Measurements from ENCODE around the gene TMEM176A.

The TMEM176A gene

DNA sequence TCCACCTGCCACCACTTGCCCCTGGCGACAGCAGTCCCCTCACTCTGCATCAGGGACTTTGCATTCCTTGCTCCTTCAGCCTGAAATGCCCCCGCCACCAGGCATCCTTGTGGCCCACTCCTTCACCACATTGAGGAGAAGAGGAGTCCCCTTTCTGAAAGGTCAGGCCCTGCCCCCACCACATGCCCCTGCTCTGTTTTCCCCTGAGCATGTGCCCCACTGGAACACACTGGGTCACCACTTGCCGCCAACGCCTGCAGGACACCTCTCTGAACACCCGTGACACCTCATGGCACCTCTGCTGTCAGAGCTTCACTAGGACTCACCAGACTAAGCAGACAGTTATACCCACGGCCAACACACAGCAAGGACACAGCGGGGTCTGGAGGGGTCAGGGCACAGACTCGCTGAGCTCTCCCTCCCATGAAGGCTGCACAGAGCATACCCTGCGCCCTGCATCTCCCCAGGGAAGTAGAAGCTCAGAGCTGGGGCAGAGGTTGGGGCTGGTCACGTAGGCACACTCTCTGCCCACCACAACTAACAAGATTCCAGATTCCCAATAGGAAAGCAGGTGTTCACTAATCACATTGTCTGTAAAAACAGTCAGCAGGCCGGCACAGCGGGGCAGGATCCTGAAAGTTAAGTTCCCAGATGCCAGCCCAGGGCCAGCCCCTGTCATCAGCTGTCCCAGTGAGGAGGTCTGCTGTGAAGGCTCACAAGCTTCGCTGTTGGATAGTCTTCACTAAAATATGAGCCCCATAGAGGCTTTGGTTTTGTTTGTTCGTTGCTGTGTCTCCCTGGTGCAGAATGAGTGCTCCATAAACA lies 45.9 kb downstream of the TMEM176A start:
- no peak for DNase-seq (ENCODE audit: low read depth, low spot score)
- H3K4me3 ChIP-seq, result no peak overlapping the region
- no peaks in the 10 kb centered on the region for H3K9me3 ChIP-seq (ENCODE audit: low read depth, low read length)
- H3K36me3 ChIP-seq (ENCODE audit: insufficient read depth, low read length), result no peaks in the 10 kb centered on the region
- H3K9ac ChIP-seq (ENCODE audit: insufficient read length), result no peak overlapping the region
- no peak overlapping the region for H3K27ac ChIP-seq
- TF ChIP-seq EZH2 (IDR thresholded peaks at IDR 0.05) (no peak), FOXP2 (optimal IDR thresholded peaks at IDR 0.05; ENCODE audit: control extremely low read depth, extremely low read length, insufficient read depth) (no peak), POLR2AphosphoS5 (IDR thresholded peaks at IDR 0.05; ENCODE audit: borderline replicate concordance, low read depth, low read length) (no peak)

DNA sequence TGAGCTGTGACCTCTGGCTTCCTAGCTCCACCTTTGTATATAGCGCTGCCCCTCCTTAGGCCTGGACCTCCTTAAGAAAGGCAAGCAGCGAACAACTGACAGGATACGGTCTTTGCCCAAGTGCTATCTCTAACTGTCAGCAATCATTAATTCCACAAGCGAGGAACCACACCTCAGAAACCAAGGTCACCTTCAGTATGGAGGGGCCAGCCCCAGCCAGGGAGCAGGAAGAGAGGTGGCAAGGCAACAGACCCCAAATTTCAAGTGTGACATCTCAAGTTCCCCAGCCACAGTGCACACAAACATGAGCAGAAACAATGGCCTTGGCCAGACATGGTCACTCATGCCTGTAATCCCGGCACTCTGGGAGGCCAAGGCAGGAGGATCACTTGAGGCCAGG lies 47.0 kb downstream of the TMEM176A start:
- Histone ChIP-seq H3K27ac (no peak overlapping the region), H3K36me3 (ENCODE audit: insufficient read depth, low read length) (no peaks in the 10 kb centered on the region), H3K9me3 (ENCODE audit: low read depth, low read length) (no peaks in the 10 kb centered on the region), H3K9ac (ENCODE audit: insufficient read length) (no peak overlapping the region), H3K4me3 (no peak overlapping the region)
- TF ChIP-seq POLR2AphosphoS5 (IDR thresholded peaks at IDR 0.05; ENCODE audit: borderline replicate concordance, low read depth, low read length), result no peak
- no peak for TF ChIP-seq EZH2 (IDR thresholded peaks at IDR 0.05)
- no peak for TF ChIP-seq FOXP2 (optimal IDR thresholded peaks at IDR 0.05; ENCODE audit: control extremely low read depth, extremely low read length, insufficient read depth)
- no peak for DNase-seq (ENCODE audit: low read depth, low spot score)

GRCh38 chr7:150848111-150848510 lies 47.5 kb downstream of the TMEM176A start:
- no peak for DNase-seq (ENCODE audit: low read depth, low spot score)
- TF ChIP-seq FOXP2 (optimal IDR thresholded peaks at IDR 0.05; ENCODE audit: control extremely low read depth, extremely low read length, insufficient read depth), result no peak
- no peak for TF ChIP-seq EZH2 (IDR thresholded peaks at IDR 0.05)
- no peak for TF ChIP-seq POLR2AphosphoS5 (IDR thresholded peaks at IDR 0.05; ENCODE audit: borderline replicate concordance, low read depth, low read length)

GRCh38 chr7:150848561-150849115 lies 48.1 kb downstream of the TMEM176A start:
- DNase-seq (ENCODE audit: low read depth, low spot score), result no peak
- Histone ChIP-seq H3K9ac (ENCODE audit: insufficient read length) (no peak overlapping the region), H3K36me3 (ENCODE audit: insufficient read depth, low read length) (no peaks in the 10 kb centered on the region), H3K27ac (no peak overlapping the region), H3K4me3 (no peak overlapping the region), H3K9me3 (ENCODE audit: low read depth, low read length) (no peaks in the 10 kb centered on the region)
- TF ChIP-seq POLR2AphosphoS5 (IDR thresholded peaks at IDR 0.05; ENCODE audit: borderline replicate concordance, low read depth, low read length) (no peak), FOXP2 (optimal IDR thresholded peaks at IDR 0.05; ENCODE audit: control extremely low read depth, extremely low read length, insufficient read depth) (no peak), EZH2 (IDR thresholded peaks at IDR 0.05) (no peak)

More at GRCh38 chr7:150848111-150848510, 47.5 kb downstream of the TMEM176A start:
- no peak overlapping the region for H3K4me3 ChIP-seq
- no peak overlapping the region for H3K9ac ChIP-seq (ENCODE audit: insufficient read length)
- no peak overlapping the region for H3K27ac ChIP-seq
- H3K9me3 ChIP-seq (ENCODE audit: low read depth, low read length), result no peaks in the 10 kb centered on the region
- H3K36me3 ChIP-seq (ENCODE audit: insufficient read depth, low read length), result no peaks in the 10 kb centered on the region

GRCh38 chr7:150849204-150849775 lies 48.7 kb downstream of the TMEM176A start:
- TF ChIP-seq POLR2AphosphoS5 (IDR thresholded peaks at IDR 0.05; ENCODE audit: borderline replicate concordance, low read depth, low read length) (no peak), EZH2 (IDR thresholded peaks at IDR 0.05) (no peak), FOXP2 (optimal IDR thresholded peaks at IDR 0.05; ENCODE audit: control extremely low read depth, extremely low read length, insufficient read depth) (no peak)
- no peak overlapping the region for H3K27ac ChIP-seq
- DNase-seq (ENCODE audit: low read depth, low spot score), result no peak
- no peaks in the 10 kb centered on the region for H3K36me3 ChIP-seq (ENCODE audit: insufficient read depth, low read length)
- no peak overlapping the region for H3K4me3 ChIP-seq
- H3K9me3 ChIP-seq (ENCODE audit: low read depth, low read length), result no peaks in the 10 kb centered on the region
- H3K9ac ChIP-seq (ENCODE audit: insufficient read length), result no peak overlapping the region

GRCh38 chr7:150850273-150850672 lies 49.7 kb downstream of the TMEM176A start:
- Histone ChIP-seq H3K27ac (no peak overlapping the region), H3K9ac (ENCODE audit: insufficient read length) (no peak overlapping the region), H3K9me3 (ENCODE audit: low read depth, low read length) (no peaks in the 10 kb centered on the region), H3K4me3 (no peak overlapping the region), H3K36me3 (ENCODE audit: insufficient read depth, low read length) (no peaks in the 10 kb centered on the region)
- TF ChIP-seq FOXP2 (optimal IDR thresholded peaks at IDR 0.05; ENCODE audit: control extremely low read depth, extremely low read length, insufficient read depth) (no peak), POLR2AphosphoS5 (IDR thresholded peaks at IDR 0.05; ENCODE audit: borderline replicate concordance, low read depth, low read length) (no peak), EZH2 (IDR thresholded peaks at IDR 0.05) (no peak)
- no peak for DNase-seq (ENCODE audit: low read depth, low spot score)

DNA sequence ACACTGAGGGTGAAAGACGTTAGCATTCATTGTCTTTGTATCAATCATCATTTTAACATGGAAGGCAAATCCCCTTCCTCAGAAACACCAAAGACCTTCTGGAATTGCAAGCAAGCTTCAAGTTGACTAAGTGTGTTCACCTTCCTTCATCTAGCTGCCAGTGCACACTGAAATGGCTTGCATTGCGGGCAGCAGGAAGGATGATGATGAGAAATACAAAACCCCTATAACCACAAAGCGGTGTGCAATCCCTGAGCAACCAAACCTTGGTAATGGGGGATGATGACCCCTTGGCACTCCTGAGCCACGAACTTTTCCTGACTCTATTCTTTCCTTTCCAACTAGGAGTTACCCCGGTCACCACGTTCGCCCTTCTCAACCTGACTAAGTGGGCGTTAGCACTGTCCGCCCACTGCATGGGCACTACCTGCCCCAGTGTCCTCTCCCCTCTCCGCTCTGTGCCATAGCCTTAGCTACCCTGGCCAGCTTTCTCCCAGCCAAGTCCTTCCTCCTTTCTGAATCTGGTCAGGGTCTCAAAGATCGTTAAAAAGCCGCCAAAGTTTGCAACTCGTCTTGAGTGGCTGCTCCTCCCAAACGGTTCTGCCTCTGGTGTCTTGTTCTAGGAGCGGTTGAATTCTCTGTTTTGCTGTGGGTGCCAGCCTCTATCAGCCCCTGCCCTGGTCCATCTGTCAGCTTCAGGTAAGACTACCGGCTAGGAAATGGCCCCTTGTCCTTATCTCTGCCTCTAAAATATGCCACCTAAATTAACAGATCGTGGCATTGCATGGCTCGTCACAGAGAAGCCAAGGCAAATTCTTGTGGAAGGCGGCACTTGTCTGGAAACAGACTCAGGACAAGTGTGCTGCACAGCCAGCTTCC lies 51.2 kb downstream of the TMEM176A start:
- DNase-seq (ENCODE audit: low read depth, low spot score), result no peak
- TF ChIP-seq POLR2AphosphoS5 (IDR thresholded peaks at IDR 0.05; ENCODE audit: borderline replicate concordance, low read depth, low read length) (no peak), FOXP2 (optimal IDR thresholded peaks at IDR 0.05; ENCODE audit: control extremely low read depth, extremely low read length, insufficient read depth) (no peak), EZH2 (IDR thresholded peaks at IDR 0.05) (no peak)
- H3K9ac ChIP-seq (ENCODE audit: insufficient read length), result no peak overlapping the region

More for the DNA sequence above, 51.2 kb downstream of the TMEM176A start:
- Histone ChIP-seq H3K9me3 (ENCODE audit: low read depth, low read length) (no peaks in the 10 kb centered on the region), H3K27ac (no peak overlapping the region), H3K4me3 (no peak overlapping the region), H3K36me3 (ENCODE audit: insufficient read depth, low read length) (no peaks in the 10 kb centered on the region)
